ENCODE results near the gene PPIL4.

The PPIL4 gene

DNA sequence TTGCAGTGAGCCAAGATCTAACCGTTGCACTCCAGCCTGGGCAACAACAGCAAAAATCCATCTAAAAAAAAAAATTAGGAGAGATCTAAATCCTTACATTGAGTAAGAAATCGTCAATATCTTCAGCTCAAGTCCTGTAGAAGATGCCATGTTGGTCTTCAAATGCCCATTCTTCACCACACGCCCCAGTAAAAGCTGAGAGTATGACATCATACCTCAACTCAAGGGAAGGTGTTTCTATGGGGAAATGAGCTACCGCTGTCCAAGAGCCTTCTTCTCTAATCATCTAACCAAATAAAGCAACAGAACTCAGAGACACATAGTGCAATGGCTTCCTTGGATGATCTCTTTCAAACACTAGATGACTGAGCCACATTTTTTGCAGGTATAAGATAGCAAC, 58.5 kb downstream of the PPIL4 start:
- no peak for DNase-seq

DNA sequence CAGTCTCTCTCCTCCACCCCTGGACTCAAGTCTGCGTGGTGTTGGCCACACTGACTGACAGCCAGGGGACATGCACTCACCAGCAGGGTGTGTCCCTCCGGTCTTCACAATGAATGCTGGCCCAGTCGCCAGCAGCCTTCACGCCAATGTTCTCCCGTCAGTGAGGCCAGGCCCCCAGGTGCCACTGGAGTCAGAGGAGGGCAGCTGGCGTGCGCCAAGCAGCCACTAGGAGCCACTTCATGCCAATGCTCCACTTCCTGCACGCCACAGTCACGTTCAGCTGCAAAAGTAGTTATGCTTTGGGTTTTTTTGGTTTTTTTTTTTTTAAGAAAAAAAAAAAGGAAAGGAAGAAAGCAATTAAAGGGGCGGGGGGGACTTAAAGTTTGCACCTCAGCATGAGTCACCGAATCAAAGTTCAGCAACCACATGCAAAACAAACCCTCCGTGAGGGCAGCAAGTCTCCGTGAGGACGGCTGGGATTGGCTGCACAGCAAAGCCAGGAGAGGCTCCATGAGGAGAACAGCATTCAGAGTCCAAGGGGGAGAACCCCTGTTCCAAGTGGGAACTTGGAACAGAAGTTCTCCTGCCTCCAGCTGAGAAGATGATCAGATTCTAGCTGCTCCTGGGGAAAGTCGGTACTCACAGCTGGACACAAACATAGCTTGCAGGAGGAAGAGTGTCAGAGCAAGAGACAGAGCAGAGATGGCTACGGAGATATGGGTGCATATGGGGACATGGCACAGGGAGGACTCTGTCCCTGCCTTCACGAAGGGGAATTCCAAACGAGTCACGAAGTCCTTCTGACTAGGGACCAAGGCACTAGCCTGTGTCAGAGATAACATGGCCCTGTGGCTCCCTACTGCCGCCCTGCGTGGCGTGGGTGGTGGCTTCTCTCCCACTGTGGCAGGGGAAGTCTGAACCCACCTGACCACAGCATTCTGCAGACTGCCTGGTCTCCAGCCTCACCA, 60.8 kb downstream of the PPIL4 start, which contains the start of gene ZC3H12D:
TSS of gene ZC3H12D (minus strand) at position 282 of the 968 bp plus-strand sequence. CDS start 10,471 bp downstream, outside the sequence.
- peak within 1 kb of the TSS; percentile 10 for H3K9ac ChIP-seq (ENCODE audit: low read length)
- 54% methylated on average over 22 of the region's 22 CpGs for WGBS
- H3K36me3 ChIP-seq (ENCODE audit: control insufficient read depth in 1 of 2, insufficient read depth in 2 of 2, low read depth in 1 of 2, low read length in 2 of 2) = no peaks in the 10 kb centered on the region
- H3K27me3 ChIP-seq (ENCODE audit: control insufficient read depth in 1 of 2, insufficient read depth in 1 of 2, low read length in 2 of 2) = peaks cover 0 to 12% of the 10 kb centered on the region in 2 experiments
- H3K79me1 ChIP-seq (replicated peaks; ENCODE audit: low read length, poor library complexity, severe bottlenecking) = no peaks in the 10 kb centered on the region
- peak within 1 kb of the TSS in 1 of 2 experiments; percentile 73 for H3K18ac ChIP-seq (ENCODE audit: low read depth in 1 of 2, low read length in 2 of 2)
- no peak within 1 kb of the TSS for H3K4ac ChIP-seq (ENCODE audit: low read depth in 1 of 2, low read length in 2 of 2)
- no peak within 1 kb of the TSS for H2BK120ac ChIP-seq (ENCODE audit: low read depth, low read length)
- peak within 1 kb of the TSS in 1 of 2 experiments; percentile 19 for H3K4me3 ChIP-seq (ENCODE audit: insufficient read depth in 1 of 2, low read depth in 1 of 2, low read length in 2 of 2)
- H3K4me1 ChIP-seq (ENCODE audit: control insufficient read depth, insufficient read depth, low read depth, low read length) = peaks cover 15% of the 10 kb centered on the region
- H3K9me3 ChIP-seq (ENCODE audit: control insufficient read depth, low read length) = no peaks in the 10 kb centered on the region
- H4K91ac ChIP-seq (ENCODE audit: low read length) = peak within 1 kb of the TSS; percentile 45
- no peak within 1 kb of the TSS for H3K4me2 ChIP-seq (ENCODE audit: low read length, poor library complexity, severe bottlenecking)
- no peak within 1 kb of the TSS for H2AFZ ChIP-seq (ENCODE audit: low read depth, low read length)
- H3K14ac ChIP-seq (ENCODE audit: low read length in 2 of 2) = peak within 1 kb of the TSS in 1 of 2 experiments; percentile 53
- no peak within 1 kb of the TSS for H2BK5ac ChIP-seq (ENCODE audit: low read depth, low read length, poor library complexity, severe bottlenecking)
- peak; percentile 53 for DNase-seq
- H2BK15ac ChIP-seq (ENCODE audit: low read depth, poor library complexity, severe bottlenecking) = no peak within 1 kb of the TSS
- H2AK5ac ChIP-seq (ENCODE audit: low read length, severe bottlenecking) = no peak within 1 kb of the TSS
- H2BK12ac ChIP-seq (ENCODE audit: low read length in 2 of 2) = peak within 1 kb of the TSS; percentile 46 to 61
- peak within 1 kb of the TSS in 1 of 2 experiments; percentile 42 for H3K23ac ChIP-seq (ENCODE audit: low read length in 2 of 2)
- H3K27ac ChIP-seq (ENCODE audit: low read length, poor library complexity, severe bottlenecking) = no peak within 1 kb of the TSS
- H4K8ac ChIP-seq (ENCODE audit: low read length) = peak within 1 kb of the TSS; percentile 59

More for the DNA sequence above, 58.5 kb downstream of the PPIL4 start:
- Histone ChIP-seq H3K4ac (ENCODE audit: low read depth in 1 of 2, low read length in 2 of 2) (no peak overlapping the region), H3K9ac (ENCODE audit: low read length) (no peak overlapping the region), H2BK5ac (ENCODE audit: low read depth, low read length, poor library complexity, severe bottlenecking) (no peak overlapping the region), H2BK120ac (ENCODE audit: low read depth, low read length) (no peak overlapping the region), H2BK12ac (ENCODE audit: low read length in 2 of 2) (no peak overlapping the region), H3K4me2 (ENCODE audit: low read length, poor library complexity, severe bottlenecking) (no peak overlapping the region), H3K23ac (ENCODE audit: low read length in 2 of 2) (no peak overlapping the region), H3K9me3 (ENCODE audit: control insufficient read depth, low read length) (no peaks in the 10 kb centered on the region), H3K18ac (ENCODE audit: low read depth in 1 of 2, low read length in 2 of 2) (no peak overlapping the region), H2BK15ac (ENCODE audit: low read depth, poor library complexity, severe bottlenecking) (no peak overlapping the region), H3K4me1 (ENCODE audit: control insufficient read depth, insufficient read depth, low read depth, low read length) (peaks cover 13% of the 10 kb centered on the region), H3K79me1 (replicated peaks; ENCODE audit: low read length, poor library complexity, severe bottlenecking) (no peaks in the 10 kb centered on the region), H4K91ac (ENCODE audit: low read length) (no peak overlapping the region), H3K27me3 (ENCODE audit: control insufficient read depth in 1 of 2, insufficient read depth in 1 of 2, low read length in 2 of 2) (no peaks in the 10 kb centered on the region), H3K14ac (ENCODE audit: low read length in 2 of 2) (no peak overlapping the region), H4K8ac (ENCODE audit: low read length) (no peak overlapping the region), H2AFZ (ENCODE audit: low read depth, low read length) (no peak overlapping the region), H3K36me3 (ENCODE audit: control insufficient read depth in 1 of 2, insufficient read depth in 2 of 2, low read depth in 1 of 2, low read length in 2 of 2) (no peaks in the 10 kb centered on the region), H2AK5ac (ENCODE audit: low read length, severe bottlenecking) (no peak overlapping the region), H3K27ac (ENCODE audit: low read length, poor library complexity, severe bottlenecking) (no peak overlapping the region), H3K4me3 (ENCODE audit: insufficient read depth in 1 of 2, low read depth in 1 of 2, low read length in 2 of 2) (no peak overlapping the region)
- WGBS = 92% methylated on average over 3 of the region's 4 CpGs

DNA sequence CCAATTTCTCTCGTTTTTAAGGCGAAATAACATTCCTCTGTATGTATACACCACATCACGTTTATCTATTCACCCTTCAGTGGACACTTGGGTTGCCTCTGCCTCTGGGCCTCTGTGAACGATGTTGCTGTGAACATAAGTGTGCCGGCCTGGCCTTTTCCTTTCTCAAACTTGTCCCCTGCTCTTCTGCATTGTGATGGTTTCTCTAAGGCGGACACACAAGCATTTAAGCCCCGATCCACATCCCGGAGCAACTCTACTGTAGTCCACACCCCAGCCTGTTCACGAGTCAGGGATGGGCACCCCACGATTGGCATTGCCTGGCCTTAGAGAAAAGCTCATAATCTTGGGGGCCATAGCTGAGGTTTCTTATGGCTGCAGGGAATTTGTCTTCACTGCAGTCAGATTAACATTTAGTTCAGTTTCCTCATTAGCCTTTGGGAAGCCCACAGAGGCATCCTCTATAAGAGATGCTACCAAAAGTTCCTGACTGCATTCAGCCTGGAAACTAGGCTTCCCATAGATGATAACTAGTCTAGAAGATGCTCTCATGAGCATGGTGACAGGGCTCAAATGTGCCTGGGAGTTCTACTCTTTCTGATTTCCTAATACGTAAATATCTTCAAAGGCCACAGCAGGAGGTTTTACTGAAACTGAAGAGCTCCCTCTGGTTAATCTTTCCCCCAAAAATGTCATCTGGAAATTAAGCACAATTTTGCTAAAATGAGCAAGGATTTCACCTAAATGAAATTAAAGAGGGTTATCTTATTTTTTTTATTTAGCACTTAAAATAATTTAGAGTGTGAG, 61.8 kb downstream of the PPIL4 start:
- Histone ChIP-seq H3K23ac (ENCODE audit: low read length in 2 of 2) (no peak overlapping the region), H2BK15ac (ENCODE audit: low read depth, poor library complexity, severe bottlenecking) (no peak overlapping the region), H3K18ac (ENCODE audit: low read depth in 1 of 2, low read length in 2 of 2) (no peak overlapping the region), H3K9ac (ENCODE audit: low read length) (peak overlapping the region; percentile 10), H3K9me3 (ENCODE audit: control insufficient read depth, low read length) (no peaks in the 10 kb centered on the region), H2BK12ac (ENCODE audit: low read length in 2 of 2) (peak overlapping the region; percentile 22 to 45), H3K36me3 (ENCODE audit: control insufficient read depth in 1 of 2, insufficient read depth in 2 of 2, low read depth in 1 of 2, low read length in 2 of 2) (no peaks in the 10 kb centered on the region), H4K8ac (ENCODE audit: low read length) (no peak overlapping the region), H3K4me1 (ENCODE audit: control insufficient read depth, insufficient read depth, low read depth, low read length) (peaks cover 15% of the 10 kb centered on the region), H3K14ac (ENCODE audit: low read length in 2 of 2) (no peak overlapping the region), H3K79me1 (replicated peaks; ENCODE audit: low read length, poor library complexity, severe bottlenecking) (no peaks in the 10 kb centered on the region), H3K4ac (ENCODE audit: low read depth in 1 of 2, low read length in 2 of 2) (no peak overlapping the region), H3K4me3 (ENCODE audit: insufficient read depth in 1 of 2, low read depth in 1 of 2, low read length in 2 of 2) (no peak overlapping the region), H3K27me3 (ENCODE audit: control insufficient read depth in 1 of 2, insufficient read depth in 1 of 2, low read length in 2 of 2) (peaks cover 0 to 13% of the 10 kb centered on the region in 2 experiments), H3K4me2 (ENCODE audit: low read length, poor library complexity, severe bottlenecking) (no peak overlapping the region), H3K27ac (ENCODE audit: low read length, poor library complexity, severe bottlenecking) (no peak overlapping the region), H4K91ac (ENCODE audit: low read length) (peak overlapping the region; percentile 45), H2AK5ac (ENCODE audit: low read length, severe bottlenecking) (no peak overlapping the region), H2AFZ (ENCODE audit: low read depth, low read length) (no peak overlapping the region), H2BK120ac (ENCODE audit: low read depth, low read length) (no peak overlapping the region), H2BK5ac (ENCODE audit: low read depth, low read length, poor library complexity, severe bottlenecking) (no peak overlapping the region)
- 88% methylated on average over 11 of the region's 11 CpGs for WGBS
- no peak for DNase-seq

DNA sequence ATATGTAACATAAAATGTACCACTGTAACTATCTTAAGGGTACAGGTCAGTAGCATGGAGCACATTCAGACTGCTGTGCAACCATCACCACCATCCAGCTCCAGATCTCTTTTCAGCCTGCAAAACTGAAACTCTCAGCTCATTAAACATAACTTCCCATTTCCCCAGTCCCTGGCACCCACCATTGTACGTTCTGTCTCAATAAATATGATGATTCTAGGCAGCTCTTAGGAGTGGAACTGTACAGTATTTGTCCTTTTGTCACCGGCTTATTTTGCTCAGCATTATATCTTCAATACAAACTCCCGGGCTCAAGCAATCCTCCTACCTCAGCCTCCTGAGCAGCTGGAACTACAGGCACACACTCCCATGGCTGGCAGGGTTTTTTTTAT, 62.5 kb downstream of the PPIL4 start:
- Histone ChIP-seq H2BK12ac (ENCODE audit: low read length in 2 of 2) (no peak overlapping the region), H2AK5ac (ENCODE audit: low read length, severe bottlenecking) (no peak overlapping the region), H3K4ac (ENCODE audit: low read depth in 1 of 2, low read length in 2 of 2) (no peak overlapping the region), H3K9me3 (ENCODE audit: control insufficient read depth, low read length) (no peaks in the 10 kb centered on the region), H3K18ac (ENCODE audit: low read depth in 1 of 2, low read length in 2 of 2) (no peak overlapping the region), H4K91ac (ENCODE audit: low read length) (no peak overlapping the region), H3K4me1 (ENCODE audit: control insufficient read depth, insufficient read depth, low read depth, low read length) (peaks cover 15% of the 10 kb centered on the region), H3K27ac (ENCODE audit: low read length, poor library complexity, severe bottlenecking) (no peak overlapping the region), H3K9ac (ENCODE audit: low read length) (no peak overlapping the region), H3K4me3 (ENCODE audit: insufficient read depth in 1 of 2, low read depth in 1 of 2, low read length in 2 of 2) (no peak overlapping the region), H2BK15ac (ENCODE audit: low read depth, poor library complexity, severe bottlenecking) (no peak overlapping the region), H3K36me3 (ENCODE audit: control insufficient read depth in 1 of 2, insufficient read depth in 2 of 2, low read depth in 1 of 2, low read length in 2 of 2) (no peaks in the 10 kb centered on the region), H4K8ac (ENCODE audit: low read length) (no peak overlapping the region), H2BK120ac (ENCODE audit: low read depth, low read length) (no peak overlapping the region), H3K23ac (ENCODE audit: low read length in 2 of 2) (no peak overlapping the region), H3K27me3 (ENCODE audit: control insufficient read depth in 1 of 2, insufficient read depth in 1 of 2, low read length in 2 of 2) (peaks cover 0 to 13% of the 10 kb centered on the region in 2 experiments), H2AFZ (ENCODE audit: low read depth, low read length) (no peak overlapping the region), H3K14ac (ENCODE audit: low read length in 2 of 2) (no peak overlapping the region), H3K4me2 (ENCODE audit: low read length, poor library complexity, severe bottlenecking) (no peak overlapping the region), H2BK5ac (ENCODE audit: low read depth, low read length, poor library complexity, severe bottlenecking) (no peak overlapping the region), H3K79me1 (replicated peaks; ENCODE audit: low read length, poor library complexity, severe bottlenecking) (no peaks in the 10 kb centered on the region)
- no peak for DNase-seq
- 84% methylated on average over 3 of the region's 3 CpGs for WGBS
